A673 (cell line): ENCODE measurements around the gene CAMK4. TPM values are rescaled to one million over a fixed set of nuclear protein-coding genes. Genes with fewer than 3 reads are reported as not detected.

ENCODE experiments used
- BruUV-seq: library from RNA; stranded (reverse); fragments of 400-500 nt; replicated peaks from 2 replicates; lab custom pipeline; 2021; lab: Mats Ljungman, UMichigan
- CTCF ChIA-PET: fragments of 300-600 bp; sonication (Branson Sonifier 250); formaldehyde crosslinking; loops from one replicate; lab custom pipeline; 2022; ENCODE audit warnings: antibody characterized with exemption; lab: Charles Lee
- POLR2A ChIA-PET: fragments of 300-600 bp; sonication (Branson Sonifier 250); formaldehyde crosslinking; loops from one replicate; lab custom pipeline; 2022; ENCODE audit warnings: antibody characterized with exemption; ENCODE audit not compliant: low non-redundant PET; lab: Charles Lee
- DNase-seq: peaks from one replicate; pipeline ENCODE4 v3.0.0-alpha.2; 2015; ENCODE audit warnings: low spot score
- H3K27ac ChIP-seq: fragments of 200-600 bp; sonication (generic); 2 replicates; pipeline ENCODE4 v1.5.1; 2016; ENCODE audit warnings: mixed run types, low read depth, mild to moderate bottlenecking, mixed read lengths, antibody characterized with exemption, low read length; ENCODE audit not compliant: poor library complexity, severe bottlenecking
- H3K27me3 ChIP-seq: fragments of 200-600 bp; sonication (generic); replicated peaks from 2 replicates; pipeline ENCODE4 v1.6.1; 2017; ENCODE audit warnings: mixed run types, low read depth, mild to moderate bottlenecking, mixed read lengths, antibody characterized with exemption, low read length; ENCODE audit not compliant: insufficient read depth, poor library complexity
- H3K36me3 ChIP-seq: fragments of 200-600 bp; sonication (generic); 2 replicates; pipeline ENCODE4 v1.6.1; 2016; ENCODE audit warnings: mixed run types, mild to moderate bottlenecking, mixed read lengths, antibody characterized with exemption, low read length; ENCODE audit not compliant: insufficient read depth, poor library complexity, severe bottlenecking
- H3K4me1 ChIP-seq: fragments of 200-600 bp; sonication (generic); 2 replicates; pipeline ENCODE4 v1.6.1; 2017; ENCODE audit warnings: mixed run types, mild to moderate bottlenecking, mixed read lengths, antibody characterized with exemption, low read length; ENCODE audit not compliant: insufficient read depth, poor library complexity, severe bottlenecking
- H3K4me3 ChIP-seq: fragments of 200-600 bp; sonication (generic); 2 replicates; pipeline ENCODE4 v1.5.1; 2016; ENCODE audit warnings: low read depth, mixed run types, mild to moderate bottlenecking, mixed read lengths, low read length; ENCODE audit not compliant: poor library complexity, severe bottlenecking
- H3K9me3 ChIP-seq: fragments of 200-600 bp; sonication (generic); 2 replicates; pipeline ENCODE4 v1.6.1; 2016; ENCODE audit warnings: mixed run types, low read depth, mild to moderate bottlenecking, mixed read lengths, antibody characterized with exemption, low read length; ENCODE audit not compliant: poor library complexity, severe bottlenecking
- EZH2 ChIP-seq: fragments of 200-600 bp; sonication (generic); IDR thresholded peaks from 2 replicates; pipeline ENCODE4 v1.6.1; 2017; ENCODE audit warnings: borderline replicate concordance, low read depth, mild to moderate bottlenecking, mixed read lengths, antibody characterized with exemption, low read length; ENCODE audit not compliant: poor library complexity, severe bottlenecking
- intact Hi-C: fragments of 100-400 bp; cut with micrococcal nuclease; formaldehyde crosslinking; loops from one replicate; pipeline ENCODE4 v1.10.0; 2022; ENCODE audit not compliant: unreplicated experiment
- total RNA-seq: library from RNA; stranded (reverse); gene quantifications from 2 replicates; pipeline ENCODE4 v1.2.3, GENCODE V29; 2021
- TF ChIP-seq, protein P1 (sequence below): fragments of 300-800, 200-600 bp; sonication (generic); conservative IDR thresholded peaks from 2 replicates; pipeline ENCODE4 v1.5.1; 2017; ENCODE audit warnings: low read depth, mild to moderate bottlenecking, antibody characterized with exemption, low read length, moderate library complexity, mixed read lengths

The CAMK4 gene
- total RNA-seq, 1 experiment from 2014 or later = 0.88 TPM

DNA sequence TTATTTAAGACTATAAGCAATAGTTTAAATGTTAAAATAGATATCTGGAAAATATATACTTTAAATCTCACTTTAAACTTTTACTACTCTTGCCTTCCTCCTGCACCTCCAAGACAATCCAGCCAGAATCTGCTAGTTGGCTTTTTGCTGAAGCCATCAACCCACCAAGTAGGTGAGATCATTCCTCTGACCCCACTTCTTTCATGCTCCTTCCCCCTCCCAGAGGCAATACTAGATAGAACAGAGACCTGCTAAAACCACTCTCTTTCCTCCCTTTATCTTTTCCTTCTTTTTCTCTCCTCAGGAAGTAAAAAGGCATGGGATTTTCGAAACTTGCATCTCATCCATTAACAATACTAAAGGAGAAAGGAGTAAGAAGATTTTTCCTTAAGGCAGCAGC is 30.1 kb upstream of the CAMK4 start:
- no peak for TF ChIP-seq EZH2
- TF ChIP-seq, protein P1, sequence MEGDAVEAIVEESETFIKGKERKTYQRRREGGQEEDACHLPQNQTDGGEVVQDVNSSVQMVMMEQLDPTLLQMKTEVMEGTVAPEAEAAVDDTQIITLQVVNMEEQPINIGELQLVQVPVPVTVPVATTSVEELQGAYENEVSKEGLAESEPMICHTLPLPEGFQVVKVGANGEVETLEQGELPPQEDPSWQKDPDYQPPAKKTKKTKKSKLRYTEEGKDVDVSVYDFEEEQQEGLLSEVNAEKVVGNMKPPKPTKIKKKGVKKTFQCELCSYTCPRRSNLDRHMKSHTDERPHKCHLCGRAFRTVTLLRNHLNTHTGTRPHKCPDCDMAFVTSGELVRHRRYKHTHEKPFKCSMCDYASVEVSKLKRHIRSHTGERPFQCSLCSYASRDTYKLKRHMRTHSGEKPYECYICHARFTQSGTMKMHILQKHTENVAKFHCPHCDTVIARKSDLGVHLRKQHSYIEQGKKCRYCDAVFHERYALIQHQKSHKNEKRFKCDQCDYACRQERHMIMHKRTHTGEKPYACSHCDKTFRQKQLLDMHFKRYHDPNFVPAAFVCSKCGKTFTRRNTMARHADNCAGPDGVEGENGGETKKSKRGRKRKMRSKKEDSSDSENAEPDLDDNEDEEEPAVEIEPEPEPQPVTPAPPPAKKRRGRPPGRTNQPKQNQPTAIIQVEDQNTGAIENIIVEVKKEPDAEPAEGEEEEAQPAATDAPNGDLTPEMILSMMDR = no peak
- Histone ChIP-seq H3K4me1 (no peaks in the 10 kb centered on the region), H3K9me3 (no peaks in the 10 kb centered on the region), H3K36me3 (no peaks in the 10 kb centered on the region), H3K27ac (no peak overlapping the region), H3K27me3 (no peaks in the 10 kb centered on the region), H3K4me3 (no peak overlapping the region)
- ChIA-PET CTCF (no interaction called here), POLR2A (no interaction called here)
- intact Hi-C loops = no loop called here
- BruUV-seq = no TSS peak
- no peak for DNase-seq

DNA sequence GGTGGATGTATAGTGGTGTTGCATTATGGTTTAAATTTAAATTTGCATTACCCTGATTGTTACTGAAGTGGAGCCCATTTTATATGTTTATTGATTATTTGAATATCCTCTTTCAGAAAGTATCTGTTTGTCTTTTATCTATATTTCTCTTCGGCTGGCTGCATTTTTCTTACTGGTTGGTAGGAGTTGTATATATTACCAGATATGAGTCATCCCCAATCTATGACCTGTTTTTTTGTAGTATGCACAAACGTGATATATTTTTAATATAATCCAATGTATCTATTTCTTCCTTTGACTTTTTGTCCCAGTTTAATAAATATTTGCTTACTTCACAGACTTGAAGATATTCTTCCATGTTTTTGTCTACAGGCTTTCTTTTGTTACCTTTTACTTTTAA is 29.3 kb upstream of the CAMK4 start:
- Histone ChIP-seq H3K36me3 (no peaks in the 10 kb centered on the region), H3K9me3 (no peaks in the 10 kb centered on the region), H3K4me1 (no peaks in the 10 kb centered on the region), H3K4me3 (no peak overlapping the region), H3K27ac (no peak overlapping the region), H3K27me3 (no peaks in the 10 kb centered on the region)
- DNase-seq = no peak
- TF ChIP-seq, protein P1 = no peak
- no peak for TF ChIP-seq EZH2
- POLR2A ChIA-PET = no interaction called here
- CTCF ChIA-PET = no interaction called here
- intact Hi-C loops = no loop called here
- BruUV-seq = no TSS peak

DNA sequence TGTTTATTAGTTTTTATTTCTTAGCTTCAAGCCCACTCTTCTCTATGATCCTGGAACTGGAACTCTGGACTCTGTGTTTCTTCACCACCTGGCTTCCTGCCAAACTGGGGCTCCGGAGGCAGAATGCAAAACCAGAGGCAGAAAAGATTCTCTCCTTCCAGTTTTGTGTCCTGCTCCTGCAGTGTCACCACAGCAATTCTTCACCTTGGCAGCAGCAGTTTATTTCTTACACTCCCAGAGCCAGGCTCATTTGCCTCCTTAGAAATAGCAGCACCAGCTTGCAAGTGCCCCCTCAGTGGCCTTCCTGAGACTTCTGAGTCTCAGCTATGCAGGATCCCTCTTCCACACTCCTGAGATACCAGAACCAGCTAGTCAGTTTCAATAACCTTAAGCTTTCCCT is 26.7 kb upstream of the CAMK4 start:
- Histone ChIP-seq H3K27me3 (peaks cover 13% of the 10 kb centered on the region), H3K4me3 (no peak overlapping the region), H3K4me1 (no peaks in the 10 kb centered on the region), H3K27ac (no peak overlapping the region), H3K9me3 (no peaks in the 10 kb centered on the region), H3K36me3 (no peaks in the 10 kb centered on the region)
- BruUV-seq = no TSS peak
- intact Hi-C loops = no loop called here
- TF ChIP-seq EZH2 = no peak
- TF ChIP-seq, protein P1 = no peak
- ChIA-PET CTCF (no interaction called here), POLR2A (no interaction called here)
- peak; percentile 10 for DNase-seq
